Astrocyte (in vitro differentiated cells and primary cell): ENCODE results near the gene PPM1N.

Experiments used
- EZH2 ChIP-seq: IDR thresholded peaks from 2 replicates; pipeline ENCODE4 v1.6.1; 2012; ENCODE audit warnings: mild to moderate bottlenecking, low read length, inconsistent platforms; ENCODE audit not compliant: insufficient read depth
- TF ChIP-seq, protein P1 (sequence below): IDR thresholded peaks from 2 replicates; pipeline ENCODE4 v1.5.1; 2011; ENCODE audit warnings: low read depth, mild to moderate bottlenecking, inconsistent platforms, low read length, moderate library complexity; ENCODE audit not compliant: insufficient read depth

DNA sequence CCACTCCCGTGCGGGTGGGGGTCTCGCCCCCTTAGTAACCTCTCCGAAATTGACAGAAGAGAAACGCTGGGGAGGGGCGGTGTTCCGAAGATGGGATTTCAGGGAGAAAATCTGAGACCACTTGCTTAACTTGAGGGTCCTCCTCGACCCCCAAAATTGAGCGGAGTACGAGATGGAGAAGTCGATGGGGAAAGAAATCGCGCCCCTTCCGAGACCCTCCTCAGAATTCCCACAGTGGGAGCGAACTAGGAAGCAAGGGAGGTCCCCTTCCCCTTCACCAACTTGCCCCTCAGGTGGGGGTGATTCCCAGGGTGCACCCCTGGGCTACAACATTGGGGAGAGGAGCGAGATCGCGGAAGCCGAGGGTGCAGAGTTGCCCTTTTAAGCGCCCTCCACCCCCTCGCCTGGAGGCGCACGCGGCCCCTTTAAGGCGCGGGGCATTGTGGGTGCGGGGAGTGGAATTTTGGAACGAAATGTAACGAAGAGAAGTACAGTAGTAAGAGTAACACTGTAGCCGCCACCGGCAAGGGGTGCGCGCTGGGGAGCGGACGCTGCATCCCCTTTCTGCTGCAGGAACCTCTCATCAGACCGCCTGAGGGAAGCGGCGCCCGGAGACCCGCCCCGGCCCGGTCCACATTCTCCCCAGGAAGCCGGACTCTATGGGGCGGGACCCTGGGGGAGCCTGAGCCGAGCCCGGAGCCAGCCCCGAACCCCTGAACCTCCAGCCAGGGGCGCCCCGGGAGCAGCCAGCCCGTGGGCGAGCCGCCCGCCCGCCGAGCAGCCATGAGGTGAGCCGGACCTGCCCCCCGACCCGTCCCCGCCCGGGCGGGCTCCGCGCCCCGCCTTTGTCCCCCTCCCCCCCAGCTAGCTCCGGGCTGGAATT lies 9.0 kb downstream of the PPM1N start, which contains the start of gene VASP:
- TF ChIP-seq, protein P1, sequence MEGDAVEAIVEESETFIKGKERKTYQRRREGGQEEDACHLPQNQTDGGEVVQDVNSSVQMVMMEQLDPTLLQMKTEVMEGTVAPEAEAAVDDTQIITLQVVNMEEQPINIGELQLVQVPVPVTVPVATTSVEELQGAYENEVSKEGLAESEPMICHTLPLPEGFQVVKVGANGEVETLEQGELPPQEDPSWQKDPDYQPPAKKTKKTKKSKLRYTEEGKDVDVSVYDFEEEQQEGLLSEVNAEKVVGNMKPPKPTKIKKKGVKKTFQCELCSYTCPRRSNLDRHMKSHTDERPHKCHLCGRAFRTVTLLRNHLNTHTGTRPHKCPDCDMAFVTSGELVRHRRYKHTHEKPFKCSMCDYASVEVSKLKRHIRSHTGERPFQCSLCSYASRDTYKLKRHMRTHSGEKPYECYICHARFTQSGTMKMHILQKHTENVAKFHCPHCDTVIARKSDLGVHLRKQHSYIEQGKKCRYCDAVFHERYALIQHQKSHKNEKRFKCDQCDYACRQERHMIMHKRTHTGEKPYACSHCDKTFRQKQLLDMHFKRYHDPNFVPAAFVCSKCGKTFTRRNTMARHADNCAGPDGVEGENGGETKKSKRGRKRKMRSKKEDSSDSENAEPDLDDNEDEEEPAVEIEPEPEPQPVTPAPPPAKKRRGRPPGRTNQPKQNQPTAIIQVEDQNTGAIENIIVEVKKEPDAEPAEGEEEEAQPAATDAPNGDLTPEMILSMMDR: no peak
- no peak for TF ChIP-seq EZH2
